ENCODE measurements around the gene ADPRHL1.
"Not testable (repeated sequence)": the region's sequence is repeated elsewhere in the genome, so short reads cannot be mapped to it uniquely, and the experiment has no call there.

ADPRHL1 gene

DNA sequence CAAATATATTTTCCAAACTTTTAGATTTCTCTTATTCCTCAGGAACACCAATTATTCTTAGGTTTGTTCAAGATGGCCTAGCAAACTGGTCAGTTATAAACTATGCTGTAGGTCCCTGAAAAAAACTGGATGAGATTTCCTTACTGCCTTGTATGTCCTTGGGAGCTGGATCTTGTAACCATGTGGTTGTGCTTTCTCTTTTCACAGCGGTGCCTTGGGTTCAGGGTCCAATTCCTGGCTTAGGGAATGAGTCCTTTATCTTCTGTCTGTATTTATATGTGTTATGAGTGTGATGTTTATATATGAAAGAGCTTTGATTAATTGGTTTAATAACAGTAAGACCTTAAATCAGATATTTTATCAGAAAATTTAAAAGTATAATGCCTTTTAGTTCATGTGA lies 65.9 kb downstream of the ADPRHL1 start:
- H3K27ac ChIP-seq, result no peak overlapping the region
- TF ChIP-seq, protein P1, sequence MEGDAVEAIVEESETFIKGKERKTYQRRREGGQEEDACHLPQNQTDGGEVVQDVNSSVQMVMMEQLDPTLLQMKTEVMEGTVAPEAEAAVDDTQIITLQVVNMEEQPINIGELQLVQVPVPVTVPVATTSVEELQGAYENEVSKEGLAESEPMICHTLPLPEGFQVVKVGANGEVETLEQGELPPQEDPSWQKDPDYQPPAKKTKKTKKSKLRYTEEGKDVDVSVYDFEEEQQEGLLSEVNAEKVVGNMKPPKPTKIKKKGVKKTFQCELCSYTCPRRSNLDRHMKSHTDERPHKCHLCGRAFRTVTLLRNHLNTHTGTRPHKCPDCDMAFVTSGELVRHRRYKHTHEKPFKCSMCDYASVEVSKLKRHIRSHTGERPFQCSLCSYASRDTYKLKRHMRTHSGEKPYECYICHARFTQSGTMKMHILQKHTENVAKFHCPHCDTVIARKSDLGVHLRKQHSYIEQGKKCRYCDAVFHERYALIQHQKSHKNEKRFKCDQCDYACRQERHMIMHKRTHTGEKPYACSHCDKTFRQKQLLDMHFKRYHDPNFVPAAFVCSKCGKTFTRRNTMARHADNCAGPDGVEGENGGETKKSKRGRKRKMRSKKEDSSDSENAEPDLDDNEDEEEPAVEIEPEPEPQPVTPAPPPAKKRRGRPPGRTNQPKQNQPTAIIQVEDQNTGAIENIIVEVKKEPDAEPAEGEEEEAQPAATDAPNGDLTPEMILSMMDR (IDR thresholded peaks at IDR 0.05), result no peak
- TF ChIP-seq ZFX (IDR thresholded peaks at IDR 0.05; ENCODE audit: borderline replicate concordance), result no peak

DNA sequence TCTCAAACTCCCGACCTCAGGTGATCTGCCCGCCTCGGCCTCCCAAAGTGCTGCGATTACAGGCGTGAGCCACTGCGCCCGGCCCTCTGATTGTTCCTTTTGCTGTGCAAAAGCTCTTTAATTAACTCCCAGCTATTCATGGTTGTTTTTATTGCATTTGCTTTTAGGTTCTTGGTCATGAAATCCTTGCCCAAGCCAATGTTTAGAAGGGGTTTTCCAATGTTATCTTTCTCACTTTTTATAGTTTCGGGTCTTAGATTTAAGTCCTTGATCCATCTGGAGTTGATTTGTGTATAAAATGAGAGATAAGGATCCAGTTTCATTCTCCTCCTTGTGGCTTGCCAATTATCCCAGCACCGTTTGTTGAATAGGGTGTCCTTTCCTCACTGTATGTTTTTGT lies 70.2 kb downstream of the ADPRHL1 start:
- H3K27ac ChIP-seq, result no peak overlapping the region
- TF ChIP-seq, protein P1 (IDR thresholded peaks at IDR 0.05), result no peak
- TF ChIP-seq ZFX (IDR thresholded peaks at IDR 0.05; ENCODE audit: borderline replicate concordance), result no peak

GRCh38 chr13:113382542-113382941 lies 70.7 kb downstream of the ADPRHL1 start:
- not testable (repeated sequence) for H3K27ac ChIP-seq

- no peak overlapping the region for H3K27ac ChIP-seq
- no peak for TF ChIP-seq ZFX (IDR thresholded peaks at IDR 0.05; ENCODE audit: borderline replicate concordance)
- TF ChIP-seq, protein P1 (IDR thresholded peaks at IDR 0.05), result no peak
Measured at GRCh38 chr13:113378825-113379224, 74.5 kb downstream of the ADPRHL1 start.

DNA sequence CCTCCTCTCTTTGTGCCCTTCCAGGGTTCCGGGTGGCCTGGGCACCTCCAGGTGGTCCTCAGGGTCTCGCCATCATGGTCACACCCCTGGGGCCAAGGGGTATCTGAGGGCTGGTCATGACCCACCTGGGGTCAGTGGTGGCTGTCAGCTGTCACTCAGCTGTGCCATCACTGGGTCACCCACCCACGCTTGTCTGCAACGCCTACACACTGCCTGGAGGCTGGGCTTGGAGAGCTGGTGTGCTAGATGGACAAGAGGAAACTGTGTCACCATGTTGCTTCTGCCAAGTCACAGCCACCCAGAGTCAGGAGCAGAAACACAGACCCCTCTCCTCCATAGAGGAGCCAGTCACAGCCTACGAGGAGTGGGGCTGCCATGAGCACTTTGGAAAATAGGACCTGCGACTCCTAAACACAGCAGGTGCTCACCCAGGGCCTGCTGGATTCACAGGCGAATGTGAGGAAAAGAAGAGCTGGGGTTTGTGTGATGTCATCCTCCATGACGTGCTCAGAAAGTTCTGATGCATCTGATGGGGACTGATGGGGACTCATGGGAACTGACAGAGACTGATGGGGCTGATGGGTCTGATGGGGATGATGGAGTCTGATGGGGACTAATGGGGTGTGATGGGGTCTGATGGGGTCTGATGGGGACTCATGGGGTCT lies 78.6 kb downstream of the ADPRHL1 start:
- TF ChIP-seq, protein P1 (IDR thresholded peaks at IDR 0.05), result no peak
- no peak for TF ChIP-seq ZFX (IDR thresholded peaks at IDR 0.05; ENCODE audit: borderline replicate concordance)
- no peak overlapping the region for H3K27ac ChIP-seq

DNA sequence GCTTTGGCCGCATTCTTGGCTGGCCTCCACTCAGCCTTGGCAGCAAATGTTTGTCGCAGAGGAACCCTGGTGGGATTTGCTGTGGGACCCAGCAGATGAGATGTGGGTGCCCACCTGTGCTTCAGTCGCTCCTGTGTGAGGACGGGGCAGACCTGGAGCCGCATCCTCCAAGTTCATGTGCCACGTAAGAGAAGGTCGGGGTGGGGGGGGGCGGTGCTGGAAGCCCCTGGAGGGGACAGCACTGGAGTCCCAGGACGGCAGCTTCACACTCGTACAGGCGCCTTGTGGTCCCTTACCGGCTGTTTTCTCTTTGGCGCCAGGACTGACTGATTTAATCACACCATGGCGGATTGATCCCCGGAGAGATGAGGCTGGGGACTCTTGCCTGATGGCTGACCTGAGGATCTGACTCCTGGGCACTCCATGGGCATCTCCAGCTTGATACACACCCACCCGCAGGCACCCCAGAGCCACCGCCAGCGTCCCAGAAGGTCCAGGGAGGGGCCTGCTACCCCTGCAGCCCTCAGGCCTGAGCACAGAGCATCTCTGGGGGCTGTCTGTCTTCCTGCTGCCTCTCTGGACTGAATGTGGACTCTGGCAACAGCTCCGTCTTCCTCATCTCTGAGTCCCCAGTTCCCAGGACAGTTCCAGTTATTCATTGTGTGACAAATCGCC lies 79.3 kb downstream of the ADPRHL1 start:
- H3K27ac ChIP-seq, result no peak overlapping the region
- TF ChIP-seq ZFX (IDR thresholded peaks at IDR 0.05; ENCODE audit: borderline replicate concordance), result no peak
- TF ChIP-seq, protein P1 (IDR thresholded peaks at IDR 0.05), result no peak

DNA sequence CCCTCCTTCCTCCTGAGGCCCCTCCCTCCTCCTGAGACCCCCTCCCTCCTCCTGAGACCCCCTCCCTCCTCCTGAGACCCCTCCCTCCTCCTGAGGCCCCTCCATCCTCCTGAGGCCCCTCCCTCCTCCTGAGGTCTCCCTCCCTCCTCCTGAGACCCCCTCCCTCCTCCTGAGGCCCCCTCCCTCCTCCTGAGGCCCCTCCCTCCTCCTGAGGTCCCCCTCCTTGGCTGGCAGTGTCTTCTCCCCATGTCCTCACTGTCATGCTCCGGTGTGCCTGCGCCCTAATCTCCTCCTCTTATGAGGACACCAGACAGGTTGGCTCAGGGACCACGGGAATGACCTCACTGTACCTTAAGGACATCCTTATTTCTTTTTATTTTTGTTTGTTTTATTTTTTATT lies 81.6 kb downstream of the ADPRHL1 start:
- not testable (repeated sequence) for H3K27ac ChIP-seq

GRCh38 chr13:113371061-113371460 lies 82.2 kb downstream of the ADPRHL1 start:
- TF ChIP-seq, protein P1 (IDR thresholded peaks at IDR 0.05), result no peak
- no peak for TF ChIP-seq ZFX (IDR thresholded peaks at IDR 0.05; ENCODE audit: borderline replicate concordance)
- H3K27ac ChIP-seq, result no peak overlapping the region

Data from 22Rv1 (cell line).